LNCaP clone FGC (cell line): ENCODE data around the gene TTC23L.

Source experiments
- DNase-seq: peaks from one replicate; pipeline ENCODE4 v3.0.0-alpha.2; 2011; ENCODE audit warnings: low read depth
- H3K4me3 ChIP-seq: 2 replicates; pipeline ENCODE4 v1.5.1; 2011; ENCODE audit warnings: mild to moderate bottlenecking, low read depth, low read length, control low read depth
- TF ChIP-seq, protein P1 (sequence below): IDR thresholded peaks from 2 replicates; pipeline ENCODE4 v1.5.1; 2012; ENCODE audit warnings: mild to moderate bottlenecking; ENCODE audit not compliant: control insufficient read depth, insufficient read depth; ENCODE audit errors: extremely low read depth

The TTC23L gene

DNA sequence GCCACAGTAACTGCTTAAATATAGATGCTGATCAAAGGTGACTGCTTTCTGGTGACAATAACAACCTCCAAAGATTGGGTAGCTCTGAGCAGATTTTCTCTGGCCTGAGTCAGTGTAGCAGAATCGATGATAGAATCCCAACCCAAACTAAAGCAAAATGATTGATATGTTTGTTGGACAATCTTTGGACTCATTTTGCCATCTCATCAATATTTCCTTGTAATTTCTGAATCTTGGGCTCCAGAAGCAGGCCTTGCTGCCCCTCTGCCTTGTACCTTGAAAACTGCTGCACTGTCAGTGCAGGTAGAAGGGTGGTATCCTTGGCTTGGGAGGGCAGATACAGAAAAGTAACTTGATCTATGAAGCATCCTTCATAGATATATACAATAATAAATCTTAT, 18.9 kb downstream of the TTC23L start:
- H3K4me3 ChIP-seq = no peak overlapping the region
- no peak for DNase-seq
- TF ChIP-seq, protein P1, sequence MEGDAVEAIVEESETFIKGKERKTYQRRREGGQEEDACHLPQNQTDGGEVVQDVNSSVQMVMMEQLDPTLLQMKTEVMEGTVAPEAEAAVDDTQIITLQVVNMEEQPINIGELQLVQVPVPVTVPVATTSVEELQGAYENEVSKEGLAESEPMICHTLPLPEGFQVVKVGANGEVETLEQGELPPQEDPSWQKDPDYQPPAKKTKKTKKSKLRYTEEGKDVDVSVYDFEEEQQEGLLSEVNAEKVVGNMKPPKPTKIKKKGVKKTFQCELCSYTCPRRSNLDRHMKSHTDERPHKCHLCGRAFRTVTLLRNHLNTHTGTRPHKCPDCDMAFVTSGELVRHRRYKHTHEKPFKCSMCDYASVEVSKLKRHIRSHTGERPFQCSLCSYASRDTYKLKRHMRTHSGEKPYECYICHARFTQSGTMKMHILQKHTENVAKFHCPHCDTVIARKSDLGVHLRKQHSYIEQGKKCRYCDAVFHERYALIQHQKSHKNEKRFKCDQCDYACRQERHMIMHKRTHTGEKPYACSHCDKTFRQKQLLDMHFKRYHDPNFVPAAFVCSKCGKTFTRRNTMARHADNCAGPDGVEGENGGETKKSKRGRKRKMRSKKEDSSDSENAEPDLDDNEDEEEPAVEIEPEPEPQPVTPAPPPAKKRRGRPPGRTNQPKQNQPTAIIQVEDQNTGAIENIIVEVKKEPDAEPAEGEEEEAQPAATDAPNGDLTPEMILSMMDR = no peak

DNA sequence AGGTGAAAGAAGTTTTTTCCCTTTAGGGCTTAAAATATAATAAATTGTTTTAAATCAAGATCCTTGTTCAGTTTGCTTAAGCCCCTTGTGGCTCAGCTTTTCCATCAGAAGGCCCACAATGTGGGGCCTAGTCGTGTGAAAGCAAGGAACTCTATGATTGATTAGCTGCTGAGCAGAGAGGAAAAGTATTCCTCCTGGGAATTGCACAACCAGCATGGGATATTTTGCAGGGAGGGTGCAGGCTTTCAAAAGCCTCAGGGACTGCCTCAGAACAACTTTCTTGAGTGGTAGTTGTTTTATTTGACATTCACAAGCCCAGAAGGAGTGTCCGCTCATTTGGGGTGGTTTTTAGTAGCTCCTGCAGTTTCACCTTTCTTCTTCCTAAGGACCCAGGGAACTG, 19.8 kb downstream of the TTC23L start:
- TF ChIP-seq, protein P1 = no peak
- no peak for DNase-seq
- no peak overlapping the region for H3K4me3 ChIP-seq

DNA sequence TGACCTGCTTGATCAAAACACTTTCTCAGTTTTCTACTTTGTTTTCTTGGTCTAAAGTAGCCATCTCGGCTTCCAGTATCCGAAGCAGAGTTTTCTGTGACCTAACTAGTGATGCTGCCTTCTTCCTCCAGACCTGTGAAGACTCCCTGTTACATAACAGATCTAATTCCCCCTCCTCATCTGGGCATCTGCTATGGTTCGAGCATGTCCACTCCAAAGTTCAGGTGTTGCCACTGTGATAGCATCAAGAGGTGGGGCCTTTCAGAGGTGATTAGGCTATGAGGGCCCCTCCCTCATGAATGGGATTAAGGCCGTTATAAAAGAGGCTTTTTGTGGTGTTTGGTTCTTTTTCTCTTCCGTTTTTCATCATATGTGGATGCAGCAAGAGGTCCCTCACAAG, 20.3 kb downstream of the TTC23L start:
- TF ChIP-seq, protein P1 = no peak
- no peak overlapping the region for H3K4me3 ChIP-seq
- no peak for DNase-seq

DNA sequence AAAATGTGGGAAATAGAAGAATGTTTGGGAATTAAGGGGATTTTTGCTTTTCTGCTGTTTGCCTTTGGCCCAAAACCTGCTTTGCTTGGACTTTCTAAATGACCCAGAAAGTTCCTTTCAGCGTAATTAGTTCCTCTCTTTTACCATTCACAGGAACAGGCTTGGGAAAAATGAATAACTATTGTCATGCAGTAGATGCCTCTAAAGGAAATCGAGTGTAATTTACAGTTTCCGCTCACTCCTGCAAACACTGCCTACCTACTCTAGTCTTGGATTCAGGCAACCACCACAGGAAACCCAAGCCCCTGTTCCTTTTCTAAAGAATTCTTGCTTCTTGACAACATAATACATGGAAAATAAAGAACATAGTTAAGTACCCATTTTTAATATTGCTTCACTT, 25.0 kb downstream of the TTC23L start:
- TF ChIP-seq, protein P1 = no peak
- no peak for DNase-seq
- no peak overlapping the region for H3K4me3 ChIP-seq

DNA sequence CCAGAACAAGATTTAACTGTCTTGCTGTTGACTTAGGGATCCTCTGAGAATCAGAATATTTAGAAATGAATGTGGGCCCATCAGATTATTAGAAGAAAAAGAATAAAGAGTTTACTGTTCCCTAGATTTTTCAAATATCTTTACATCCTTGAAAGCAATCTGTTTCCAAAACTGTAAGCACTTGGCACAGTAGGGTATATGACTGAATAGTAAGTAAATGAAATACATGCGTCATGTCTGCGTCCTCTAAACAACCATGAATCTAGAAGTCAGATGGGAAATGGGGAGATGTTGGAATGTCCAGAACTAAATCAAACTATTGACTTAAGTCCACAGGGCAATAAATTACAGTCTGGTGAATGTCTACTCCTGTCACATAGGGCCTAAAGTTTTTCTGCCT, 26.1 kb downstream of the TTC23L start:
- TF ChIP-seq, protein P1 = no peak
- H3K4me3 ChIP-seq = no peak overlapping the region
- DNase-seq = no peak

DNA sequence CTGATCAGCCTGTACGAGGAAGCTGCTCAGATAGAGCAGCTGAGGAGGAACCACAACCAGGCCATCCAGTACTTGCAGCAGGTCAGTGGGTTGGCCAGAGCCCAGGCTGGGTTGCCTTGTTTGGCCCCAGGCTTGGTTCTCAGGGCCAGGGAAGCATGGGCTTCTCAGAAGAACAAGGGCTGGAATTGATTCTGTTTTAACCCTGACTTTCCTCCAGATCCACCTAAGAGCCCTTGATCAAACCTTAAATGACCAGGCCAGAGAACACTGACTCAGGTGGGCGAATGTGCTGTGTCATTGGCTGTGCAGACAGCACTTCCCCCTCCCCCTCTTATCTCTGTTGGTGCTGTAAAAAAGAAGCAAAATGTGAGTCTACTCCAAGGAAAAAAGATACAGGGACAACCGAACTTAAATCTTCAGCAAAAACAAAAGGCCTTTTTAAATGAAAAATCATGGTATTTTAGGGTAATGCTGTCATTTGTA, 28.1 kb downstream of the TTC23L start:
- no peak for DNase-seq
- no peak overlapping the region for H3K4me3 ChIP-seq
- TF ChIP-seq, protein P1 = no peak

DNA sequence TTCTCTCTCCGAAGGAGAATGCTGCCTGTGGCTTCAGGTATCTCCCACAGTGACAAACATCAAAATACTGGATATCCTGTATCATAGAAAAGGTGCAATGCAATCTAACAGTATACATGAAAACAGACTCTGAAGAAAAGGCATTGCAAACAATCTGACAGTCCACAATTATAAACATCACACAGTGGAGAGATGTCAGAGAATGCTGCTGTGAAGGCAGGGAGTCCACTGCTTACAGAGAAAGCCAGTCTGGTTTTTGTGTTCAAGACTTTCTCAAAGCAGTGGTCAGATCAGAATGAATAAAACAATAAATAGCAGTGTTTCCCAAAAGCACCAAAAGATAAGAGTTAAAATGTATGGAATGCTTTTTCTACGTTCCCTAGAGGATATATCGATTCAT, 28.7 kb downstream of the TTC23L start:
- H3K4me3 ChIP-seq = no peak overlapping the region
- DNase-seq = no peak
- TF ChIP-seq, protein P1 = no peak
